Nephron (organoid): ENCODE measurements around the gene ZNF136.

ENCODE experiments used
- H3K27ac Mint-ChIP-seq, 3 experiments: 2 replicates each; pipeline ENCODE4 v1.8.0; 2020; ENCODE audit warnings: mixed read lengths in 3 of 3, mild to moderate bottlenecking in 2 of 3, moderate library complexity in 1 of 3
- H3K27me3 Mint-ChIP-seq: 2 replicates; pipeline ENCODE4 v1.8.0; 2021; ENCODE audit warnings: low read depth, mild to moderate bottlenecking, moderate library complexity, mixed read lengths
- H3K36me3 Mint-ChIP-seq: 2 replicates; pipeline ENCODE4 v1.8.0; 2020; ENCODE audit warnings: low read depth, mixed read lengths
- H3K4me1 Mint-ChIP-seq: 2 replicates; pipeline ENCODE4 v1.8.0; 2020; ENCODE audit warnings: mixed read lengths
- H3K4me3 Mint-ChIP-seq, 3 experiments: 2 replicates each; pipeline ENCODE4 v1.8.0; 2020; ENCODE audit warnings: mild to moderate bottlenecking in 3 of 3, mixed read lengths in 3 of 3, moderate library complexity in 2 of 3
- H3K9me3 Mint-ChIP-seq: 2 replicates; pipeline ENCODE4 v1.8.0; 2020; ENCODE audit warnings: mixed read lengths
- CTCF ChIP-seq, 3 experiments: fragments of 200-600 bp; sonication (generic); IDR thresholded peaks; one replicate each; pipeline ENCODE4 v1.5.0; 2021; ENCODE audit warnings: antibody characterized with exemption in 3 of 3; ENCODE audit not compliant: unreplicated experiment in 3 of 3

Gene ZNF136

GRCh38 chr19:12163826-12164225 is 930 bp downstream of the ZNF136 start:
- Mint-ChIP-seq H3K9me3 (peaks cover 4% of the 10 kb centered on the region), H3K4me3 (peak overlapping the region; percentile 94 to 98 (median 95)), H3K4me1 (peaks cover 15% of the 10 kb centered on the region), H3K27me3 (no peaks in the 10 kb centered on the region), H3K36me3 (peaks cover 39% of the 10 kb centered on the region), H3K27ac (peak overlapping the region; percentile 86 to 97 (median 97))
- no peak for TF ChIP-seq CTCF (IDR thresholded peaks at IDR 0.05; ENCODE audit: unreplicated experiment in 3 of 3)

GRCh38 chr19:12166626-12167025 is 3.7 kb downstream of the ZNF136 start:
- TF ChIP-seq CTCF (IDR thresholded peaks at IDR 0.05; ENCODE audit: unreplicated experiment in 3 of 3) = no peak
- Mint-ChIP-seq H3K4me3 (no peak overlapping the region), H3K36me3 (peaks cover 62% of the 10 kb centered on the region), H3K27ac (no peak overlapping the region), H3K27me3 (no peaks in the 10 kb centered on the region), H3K4me1 (peaks cover 15% of the 10 kb centered on the region), H3K9me3 (peaks cover 9% of the 10 kb centered on the region)

GRCh38 chr19:12180377-12180776 is 17.5 kb downstream of the ZNF136 start:
- Mint-ChIP-seq H3K9me3 (peaks cover 74% of the 10 kb centered on the region), H3K36me3 (peaks cover 93% of the 10 kb centered on the region), H3K27me3 (no peaks in the 10 kb centered on the region), H3K4me3 (no peak overlapping the region), H3K27ac (no peak overlapping the region), H3K4me1 (no peaks in the 10 kb centered on the region)
- no peak for TF ChIP-seq CTCF (IDR thresholded peaks at IDR 0.05; ENCODE audit: unreplicated experiment in 3 of 3)

- no peak overlapping the region for H3K27ac Mint-ChIP-seq
- peaks cover 100% of the 10 kb centered on the region for H3K36me3 Mint-ChIP-seq
- peaks cover 82% of the 10 kb centered on the region for H3K9me3 Mint-ChIP-seq
- H3K27me3 Mint-ChIP-seq = no peaks in the 10 kb centered on the region
- TF ChIP-seq CTCF (IDR thresholded peaks at IDR 0.05; ENCODE audit: unreplicated experiment in 3 of 3) = no peak
- H3K4me3 Mint-ChIP-seq = no peak overlapping the region
- H3K4me1 Mint-ChIP-seq = no peaks in the 10 kb centered on the region
These were observed 24.7 kb downstream of the ZNF136 start for GRCh38 chr19:12187625-12188024.

GRCh38 chr19:12194827-12195731 is 32.2 kb downstream of the ZNF136 start:
- Mint-ChIP-seq H3K36me3 (peaks cover 92% of the 10 kb centered on the region), H3K4me3 (peak overlapping the region; percentile 25 to 66 (median 49)), H3K27ac (no peak overlapping the region), H3K4me1 (no peaks in the 10 kb centered on the region), H3K27me3 (no peaks in the 10 kb centered on the region), H3K9me3 (peaks cover 78% of the 10 kb centered on the region)
- no peak for TF ChIP-seq CTCF (IDR thresholded peaks at IDR 0.05; ENCODE audit: unreplicated experiment in 3 of 3)

GRCh38 chr19:12198136-12198535 is 35.2 kb downstream of the ZNF136 start:
- Mint-ChIP-seq H3K4me3 (no peak overlapping the region), H3K27me3 (no peaks in the 10 kb centered on the region), H3K27ac (no peak overlapping the region), H3K9me3 (peaks cover 81% of the 10 kb centered on the region), H3K36me3 (peaks cover 86% of the 10 kb centered on the region), H3K4me1 (no peaks in the 10 kb centered on the region)
- TF ChIP-seq CTCF (IDR thresholded peaks at IDR 0.05; ENCODE audit: unreplicated experiment in 3 of 3) = no peak
